ENCODE results near the gene TMSB15B.
"Not testable (repeated sequence)": the region's sequence is repeated elsewhere in the genome, so short reads cannot be mapped to it uniquely, and the experiment has no call there.

Gene TMSB15B

DNA sequence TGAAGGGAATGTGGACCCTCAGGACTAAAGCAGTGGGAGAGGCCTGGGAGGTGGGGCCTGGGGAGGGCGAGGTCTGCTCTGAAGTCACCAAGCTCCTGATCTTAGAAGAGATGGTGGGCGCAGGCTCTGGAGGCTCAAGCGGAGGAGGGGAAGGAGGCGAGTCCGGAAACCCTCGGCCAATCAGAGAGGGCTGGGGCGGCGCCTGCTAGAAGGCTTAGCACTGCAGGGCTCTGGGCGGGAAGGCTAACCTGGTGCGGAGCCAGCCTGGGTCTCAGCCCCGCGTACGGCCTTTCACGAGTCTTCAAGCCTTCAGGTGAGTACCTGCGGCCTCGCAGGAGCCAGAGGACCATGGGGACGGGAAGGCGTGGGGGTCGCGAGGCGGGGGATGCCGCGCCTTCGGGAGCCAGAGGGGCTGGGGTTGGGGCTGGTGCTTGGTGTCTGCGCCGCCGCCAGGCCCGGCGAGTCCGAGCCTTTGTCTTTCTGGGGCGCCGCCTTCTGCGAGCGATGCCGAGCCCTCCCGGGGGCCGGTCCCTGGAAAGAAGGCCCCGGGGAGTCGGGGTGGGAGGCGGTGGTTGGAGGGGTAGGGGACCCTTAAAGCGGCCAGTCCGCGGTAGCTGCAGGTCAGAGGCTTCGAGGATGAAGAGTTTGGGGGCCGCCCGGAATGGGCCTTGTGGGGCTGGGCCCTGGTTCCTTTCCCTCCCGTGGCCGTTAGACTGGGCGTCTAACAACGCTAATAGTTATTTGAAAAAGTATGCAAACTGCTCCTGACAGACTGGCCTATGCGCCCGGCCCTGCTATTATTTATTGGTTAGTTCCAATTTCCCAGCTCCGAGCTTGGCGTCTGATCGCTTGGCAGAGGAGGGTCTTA is at the start of gene TMSB15B:
Gene TMSB15B (plus strand): TSS at position 217 of the 868 bp plus-strand sequence.
- not testable (repeated sequence) for DNase-seq

DNA sequence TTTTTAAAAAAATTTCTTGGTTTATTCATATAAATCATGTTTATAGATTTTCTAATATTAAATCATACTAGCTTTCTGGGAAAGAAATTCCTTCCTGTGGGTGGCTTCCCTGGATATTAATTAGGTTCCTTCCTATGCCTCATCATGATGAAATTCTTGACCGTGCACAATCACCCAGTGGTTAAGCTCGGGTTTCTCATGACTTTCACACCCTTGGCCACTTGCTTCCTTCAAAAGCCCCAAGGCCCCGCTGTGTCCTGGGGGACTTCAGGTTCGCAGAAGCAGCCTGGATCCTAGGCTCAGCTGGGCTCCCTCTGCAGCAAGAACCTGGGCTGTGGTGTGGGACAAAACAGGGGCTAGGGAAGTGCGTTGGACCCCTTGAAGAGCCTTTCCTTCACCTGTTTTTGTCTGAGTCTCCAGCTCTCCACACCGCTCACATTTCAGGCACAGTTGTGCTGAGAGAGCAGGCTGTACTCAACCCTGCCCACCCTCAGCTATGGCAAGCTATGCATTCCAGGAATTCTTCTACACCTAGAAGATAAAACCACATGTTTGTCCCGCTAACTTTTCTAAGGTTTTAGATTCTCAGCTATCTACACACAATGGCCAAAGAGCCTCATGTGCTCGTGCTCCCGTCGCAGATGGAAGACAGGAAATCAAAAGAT is 48.9 kb upstream of the TMSB15B start:
- peak; percentile 49 for DNase-seq

DNA sequence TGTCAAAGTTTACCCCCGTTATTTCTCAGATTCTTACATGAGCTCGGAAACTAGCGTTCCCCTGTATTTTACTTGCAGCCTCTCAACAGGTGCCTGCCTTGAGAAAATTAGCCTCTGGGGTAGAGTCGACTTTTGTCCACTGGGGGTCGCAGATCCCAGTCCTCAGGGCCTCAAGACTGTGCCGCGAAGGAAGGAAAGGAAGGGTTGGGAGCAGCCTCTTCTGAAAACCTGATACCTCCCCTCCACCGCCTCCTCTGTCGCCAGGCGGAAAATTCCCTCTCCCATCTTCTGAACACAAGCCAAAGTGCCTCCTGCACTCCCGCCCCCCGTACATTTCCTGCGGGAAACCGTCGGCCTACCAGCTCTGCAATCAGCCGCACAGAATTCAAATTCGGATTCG is 44.4 kb upstream of the TMSB15B start:
- peak; percentile 73 for DNase-seq

DNA sequence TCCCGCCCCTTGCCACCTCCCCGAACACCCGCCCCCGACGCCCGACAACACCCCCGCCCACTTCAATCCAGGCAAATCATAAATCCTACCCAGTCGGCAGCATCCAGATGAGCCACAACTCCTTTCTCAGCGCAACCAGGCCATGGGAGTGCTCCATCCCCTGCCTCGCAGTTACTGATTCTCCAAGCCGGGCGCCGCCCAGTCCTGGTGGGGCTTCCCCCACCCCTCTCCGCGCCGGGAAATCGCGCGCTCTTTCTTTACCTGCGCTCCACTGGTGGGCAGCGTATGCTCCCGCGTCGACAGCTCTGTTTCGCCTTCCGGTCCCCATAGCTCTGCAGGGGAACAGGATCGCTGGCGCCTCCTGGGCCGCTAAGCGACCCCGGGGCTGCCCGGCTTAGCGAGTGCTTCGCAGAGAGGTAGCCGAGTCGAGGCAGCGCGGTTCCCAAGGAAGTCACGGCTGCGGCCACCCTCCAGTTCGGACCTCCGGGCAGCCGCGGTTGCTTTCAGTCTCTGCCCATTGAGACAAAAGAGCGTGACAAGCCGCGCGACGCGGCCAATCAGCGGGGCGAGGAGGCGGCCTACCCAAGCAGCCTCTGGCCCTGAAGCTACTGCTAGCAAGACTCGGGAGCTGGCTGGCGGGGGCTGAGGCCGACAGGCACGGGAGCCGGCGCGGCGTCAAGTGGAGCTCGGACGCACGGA is 43.7 kb upstream of the TMSB15B start:
- peak; percentile 46 for DNase-seq

DNA sequence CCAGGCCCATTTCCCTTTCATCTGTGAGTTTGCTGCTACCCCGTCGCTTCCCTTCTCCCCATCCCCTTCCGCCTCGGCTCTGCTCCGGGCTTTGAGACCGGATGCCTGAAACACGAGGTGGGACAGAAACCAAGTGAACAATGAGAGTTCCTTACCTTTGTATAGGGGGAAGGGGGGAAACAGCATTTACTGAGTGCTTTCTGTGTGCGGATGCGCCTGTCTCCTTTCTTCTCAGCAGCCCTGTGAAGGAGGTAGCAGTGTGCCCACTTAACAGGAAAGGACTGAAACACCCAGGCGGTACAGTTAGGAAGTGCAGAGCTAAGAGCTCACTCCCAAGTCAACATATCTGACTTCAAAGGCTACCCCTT is 43.2 kb upstream of the TMSB15B start:
- peak; percentile 32 for DNase-seq

DNA sequence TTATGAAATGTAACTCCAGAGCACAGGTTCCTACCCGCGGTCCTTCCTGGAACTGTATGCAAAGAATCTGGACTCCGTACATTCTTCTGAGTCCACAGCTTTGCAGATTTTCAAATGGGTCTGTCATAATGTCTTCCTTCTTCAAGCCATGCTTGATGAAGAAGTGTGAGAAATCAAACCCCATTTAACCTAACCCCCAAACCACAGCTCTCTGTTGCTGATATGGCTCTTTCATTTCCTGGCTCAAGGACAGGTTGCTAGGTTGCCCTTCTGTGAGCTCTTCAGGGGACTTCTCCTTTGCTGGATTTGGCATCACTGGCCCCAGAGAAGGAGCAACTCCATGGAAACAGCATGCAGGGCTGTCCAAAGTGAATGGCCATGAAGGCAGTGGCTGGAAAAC is 41.9 kb upstream of the TMSB15B start:
- DNase-seq = not testable (repeated sequence)

DNA sequence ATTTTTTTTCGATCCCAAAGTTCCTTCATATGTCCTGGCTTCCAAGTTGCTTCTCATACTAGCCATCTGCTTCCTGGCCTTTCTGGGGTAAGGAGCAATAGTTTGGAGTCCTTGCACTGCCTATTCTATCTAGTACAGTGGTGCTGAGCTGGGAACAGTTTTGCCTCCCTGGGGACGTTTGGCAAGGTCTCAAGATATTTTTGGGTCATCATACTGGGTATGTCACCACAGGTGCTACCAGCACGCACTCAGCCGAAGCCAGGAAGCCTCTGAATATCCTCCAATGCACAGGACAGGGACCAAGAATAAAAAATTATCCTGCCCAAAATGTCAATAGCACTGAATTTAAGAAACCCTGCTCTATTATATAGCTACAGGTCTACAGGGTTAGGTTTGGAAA is 35.4 kb upstream of the TMSB15B start:
- DNase-seq = no peak

DNA sequence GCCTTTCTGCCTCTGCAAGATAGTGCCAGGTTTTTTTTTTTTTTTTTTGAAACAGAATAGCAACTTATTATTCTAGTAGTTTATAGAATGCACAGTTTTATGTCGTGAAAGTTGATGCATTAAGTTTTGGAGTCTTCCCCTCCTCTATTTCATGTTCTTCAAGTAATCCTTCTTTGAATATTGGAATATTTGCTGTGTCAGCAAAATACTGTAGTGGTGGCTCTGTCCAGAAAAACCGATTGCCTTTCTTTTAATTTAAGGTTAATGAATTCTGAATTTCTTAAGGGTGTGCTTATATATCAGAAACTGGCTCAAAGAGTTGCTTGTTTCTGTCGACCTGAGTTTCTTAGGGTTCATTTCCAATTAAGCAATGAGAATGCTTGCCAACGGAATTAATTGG is 34.8 kb upstream of the TMSB15B start:
- no peak for DNase-seq

DNA sequence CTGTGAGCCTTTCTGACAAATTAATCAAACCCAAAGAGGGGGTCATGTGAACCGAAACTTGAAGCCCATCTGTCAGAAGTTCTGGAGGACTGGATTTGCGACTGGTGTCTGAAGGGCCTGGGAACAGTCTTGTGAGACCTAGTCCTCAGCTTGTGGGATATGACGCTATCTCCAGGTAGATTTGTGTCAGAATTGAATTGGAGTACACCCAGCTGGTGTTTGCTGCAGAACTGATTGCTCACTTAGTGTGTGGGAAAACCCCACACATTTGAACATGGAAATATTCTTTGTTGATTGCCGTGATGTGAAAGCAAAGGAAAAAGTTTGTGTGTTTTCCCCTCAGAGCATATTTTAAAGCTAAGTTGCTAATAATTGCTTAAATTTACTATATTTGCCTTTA is 30.3 kb upstream of the TMSB15B start:
- DNase-seq = no peak

DNA sequence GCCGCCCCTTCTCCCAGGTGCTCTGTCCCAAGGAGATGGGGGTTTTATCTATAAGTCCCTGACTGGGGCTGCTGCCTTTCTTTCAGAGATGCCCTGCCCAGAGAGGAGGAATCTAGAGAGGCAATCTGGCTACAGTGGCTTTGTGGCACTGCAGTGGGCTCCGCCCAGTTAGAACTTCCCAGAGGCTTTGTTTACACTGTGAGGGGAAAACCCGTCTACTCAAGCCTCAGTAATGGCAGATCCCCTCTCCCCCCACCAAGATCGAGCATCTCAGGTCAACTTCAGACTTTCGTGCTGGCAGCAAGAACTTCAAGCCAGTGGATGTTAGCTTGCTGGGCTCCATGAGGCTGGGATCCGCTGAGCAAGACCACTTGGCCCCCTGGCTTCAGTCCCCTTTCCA is 22.2 kb upstream of the TMSB15B start:
- not testable (repeated sequence) for DNase-seq

DNA sequence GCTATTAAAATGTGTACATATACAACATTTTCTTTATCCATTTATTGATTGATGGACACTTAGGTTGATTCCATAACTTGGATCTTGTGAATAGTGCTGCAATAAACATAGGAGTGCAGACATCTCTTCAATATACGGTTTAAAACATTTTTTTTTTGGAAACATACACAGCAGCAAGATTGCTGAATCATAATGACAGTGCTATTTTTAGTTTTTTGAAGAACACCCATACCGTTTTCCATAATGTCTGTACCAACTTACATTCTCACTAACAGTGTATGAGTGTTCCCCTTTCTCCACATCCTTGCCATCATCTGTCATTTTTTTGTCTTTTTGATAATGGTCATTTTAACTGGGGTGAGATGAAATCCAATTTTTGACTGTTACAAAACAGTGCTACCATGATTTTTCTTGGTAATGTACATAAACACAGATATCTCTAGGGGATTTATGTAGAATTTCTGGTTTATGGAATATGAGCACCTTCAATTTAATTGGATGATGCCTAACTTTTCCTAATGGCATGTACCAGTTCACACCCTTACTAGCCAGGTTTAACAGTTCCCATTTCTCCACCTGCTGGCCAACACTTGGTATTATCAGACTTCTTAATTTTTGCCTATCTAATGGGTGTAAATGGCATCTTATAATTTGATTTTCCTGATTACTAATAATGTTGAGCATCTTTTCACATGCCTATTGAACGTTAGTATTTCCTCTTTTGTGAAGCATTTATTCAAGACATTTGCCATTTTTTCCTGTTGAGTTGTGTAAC is 21.0 kb upstream of the TMSB15B start:
- peak; percentile 41 for DNase-seq

DNA sequence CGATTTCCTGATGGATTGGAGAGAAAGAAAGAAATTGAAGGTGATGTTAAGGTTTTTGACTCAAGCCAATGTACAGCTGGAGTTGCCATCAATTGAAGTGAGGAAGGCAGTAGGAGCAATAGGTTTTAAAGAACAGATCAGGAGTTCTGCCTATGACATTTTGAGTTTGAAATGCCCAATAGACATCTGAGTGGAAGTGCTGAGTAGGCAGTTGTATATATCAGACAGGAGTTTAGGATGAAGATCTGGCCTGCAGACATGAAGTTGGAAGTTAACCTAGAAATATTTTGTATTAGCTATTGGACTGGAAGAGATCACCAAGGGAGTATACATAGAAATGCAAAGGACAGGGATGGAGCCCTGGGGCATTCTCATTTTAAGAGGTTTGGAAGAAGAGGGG is 12.9 kb upstream of the TMSB15B start:
- no peak for DNase-seq

DNA sequence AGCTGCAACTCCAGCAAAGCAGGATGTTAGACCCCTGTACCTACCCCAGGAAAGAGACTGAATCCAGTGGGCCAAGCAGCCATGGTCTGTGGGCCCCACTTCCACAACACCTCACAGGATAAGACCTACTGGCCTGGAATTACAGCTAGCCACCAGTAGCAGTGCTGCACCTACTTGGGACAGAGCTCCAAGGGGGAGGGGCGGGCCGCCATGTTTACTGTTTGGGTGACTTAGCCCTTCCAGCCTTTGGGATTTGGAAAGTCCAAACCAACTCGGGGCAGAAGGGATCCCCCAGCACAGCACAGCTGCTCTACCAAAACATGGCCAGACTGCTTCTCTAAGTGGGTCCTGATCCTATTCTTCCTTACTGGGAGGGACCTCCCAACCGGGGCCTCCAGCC is 9.1 kb upstream of the TMSB15B start:
- no peak for DNase-seq

DNA sequence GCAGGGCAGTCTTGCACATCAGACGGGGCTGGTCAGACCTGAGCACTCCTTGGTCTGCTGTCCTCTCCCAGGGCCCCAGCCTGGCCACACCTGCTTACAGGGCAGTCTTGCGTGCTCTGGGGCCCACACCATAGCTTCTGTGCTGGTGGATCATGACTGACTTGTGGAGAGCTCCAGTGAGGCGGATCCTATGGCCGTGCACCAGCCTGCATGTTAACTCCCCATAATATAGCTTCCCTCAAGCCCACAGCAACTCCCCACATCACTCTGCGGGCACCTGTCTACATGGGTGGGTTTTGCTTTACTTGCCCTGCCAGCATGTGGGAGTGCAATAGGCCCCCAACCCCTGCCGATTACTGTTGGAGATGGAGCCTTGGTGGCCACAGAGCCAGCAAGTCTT is 8.2 kb upstream of the TMSB15B start:
- no peak for DNase-seq

DNA sequence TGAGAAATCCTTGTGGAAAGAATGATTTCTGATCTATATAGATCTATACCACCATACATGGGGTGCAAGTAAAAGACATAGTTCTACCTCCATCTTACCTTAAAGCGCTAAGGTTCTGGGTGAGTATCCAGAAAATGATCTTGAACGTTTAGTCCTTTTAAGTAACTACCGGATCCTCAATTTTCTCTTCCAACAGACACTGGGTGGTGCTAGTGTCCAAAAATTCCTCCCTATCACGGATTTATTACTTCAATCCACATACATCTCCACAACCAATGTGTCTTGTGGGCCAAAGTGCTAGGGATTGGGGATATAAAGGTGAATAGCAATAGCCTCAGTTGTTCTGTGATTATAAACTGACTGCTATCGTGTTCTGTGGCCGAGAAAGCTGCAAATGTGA is 1.8 kb upstream of the TMSB15B start:
- not testable (repeated sequence) for DNase-seq

DNA sequence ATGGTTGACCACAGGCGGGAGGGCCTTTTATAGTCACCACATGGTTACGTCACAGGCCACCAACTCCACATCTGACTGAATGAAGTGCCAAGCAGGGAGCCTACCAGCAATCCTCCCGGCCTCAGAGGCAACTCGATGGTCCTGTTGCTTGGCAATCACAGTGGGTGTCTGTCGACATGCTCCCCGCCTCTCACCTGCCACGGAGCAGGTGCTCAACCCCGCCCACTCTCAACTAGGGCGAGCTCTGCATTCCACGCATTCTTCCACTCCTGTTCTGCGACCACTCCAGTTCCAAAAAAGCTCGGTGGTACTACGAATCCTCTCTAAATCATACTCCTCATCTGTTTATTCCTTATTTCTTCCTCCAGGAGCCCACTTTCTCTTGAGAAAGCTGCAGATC is 21.1 kb downstream of the TMSB15B start:
- DNase-seq = not testable (repeated sequence)

DNA sequence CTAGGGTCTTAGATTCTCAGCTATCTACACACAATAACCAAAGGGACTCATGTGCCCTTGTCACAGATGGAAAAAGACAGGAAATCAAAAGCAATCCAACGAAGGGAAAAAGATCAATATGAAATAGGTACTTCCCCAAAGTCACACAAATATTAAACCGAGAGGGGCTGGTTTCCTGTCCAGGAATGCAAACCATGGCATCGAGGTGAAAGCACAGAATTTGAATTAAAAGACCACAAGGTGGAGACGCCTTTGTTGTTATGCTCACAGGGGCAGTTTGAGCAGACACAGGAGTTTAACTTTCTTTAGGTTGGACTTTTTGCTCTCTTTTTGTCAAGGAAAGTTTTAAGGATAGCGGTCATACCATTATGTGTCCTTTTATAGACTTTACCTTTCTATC is 36.8 kb downstream of the TMSB15B start:
- no peak for DNase-seq

DNA sequence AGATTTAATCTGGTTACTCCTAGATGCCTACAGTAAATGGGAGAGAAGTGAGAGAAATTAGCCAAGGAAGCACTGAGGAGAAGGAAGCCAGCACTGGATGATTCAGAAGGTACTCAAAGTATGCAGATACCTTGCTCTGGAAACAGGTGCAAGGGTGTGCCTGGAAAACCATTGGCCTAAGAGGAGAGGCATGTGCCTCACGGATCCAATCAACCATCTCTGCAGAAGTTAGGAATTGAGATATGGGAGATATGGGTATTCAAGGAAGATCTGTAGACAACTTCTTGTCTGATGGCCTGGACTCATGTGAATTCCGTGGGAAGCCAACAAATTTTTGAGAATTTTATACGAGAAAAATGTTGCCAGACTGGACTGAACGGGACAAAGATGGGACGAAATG is 46.4 kb downstream of the TMSB15B start:
- DNase-seq = no peak

DNA sequence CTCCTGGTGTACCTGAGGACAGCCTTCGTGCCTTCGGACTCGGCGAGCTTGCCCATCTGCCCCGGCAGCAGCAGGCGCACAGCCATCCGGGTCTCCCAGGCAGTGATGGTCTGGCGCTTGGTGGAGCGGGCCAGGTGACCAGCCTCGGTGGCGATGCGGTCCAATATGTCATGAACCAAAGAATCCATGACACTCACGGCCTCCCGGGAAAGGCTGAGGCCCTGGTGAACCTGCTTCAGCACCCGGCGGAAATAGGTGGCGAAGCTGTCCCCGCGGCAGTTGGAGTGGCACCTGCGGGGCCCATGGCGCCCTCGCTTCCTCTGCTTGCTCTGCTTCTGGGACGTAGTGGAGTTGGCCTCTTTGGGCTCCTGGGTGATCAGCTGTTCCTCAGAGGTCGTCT is 50.7 kb downstream of the TMSB15B start:
- DNase-seq = no peak

DNA sequence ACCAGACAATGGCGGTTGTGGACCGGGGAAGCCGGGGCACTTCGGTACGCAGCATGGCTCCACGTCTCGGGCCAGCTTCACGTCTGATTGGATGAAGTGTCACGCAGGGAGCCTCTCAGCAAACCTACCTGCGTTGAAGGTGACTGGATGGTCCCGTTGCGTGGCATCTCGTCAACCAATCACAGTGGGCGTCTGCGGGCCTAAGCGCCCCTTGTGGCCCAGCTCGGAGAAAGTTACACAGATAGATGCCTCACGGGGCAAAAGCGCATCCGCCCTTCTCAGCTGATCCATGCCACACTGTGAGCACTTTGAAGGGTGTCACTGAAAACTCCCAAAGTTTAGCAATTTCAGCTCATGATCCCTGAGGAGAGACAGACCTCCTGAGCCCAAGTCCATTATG is 51.2 kb downstream of the TMSB15B start, which contains the start of gene H2BW1:
Gene H2BW1 (minus strand): TSS at position 103 of the 400 bp plus-strand sequence. CDS start 132 bp downstream, outside the sequence.
- DNase-seq = no peak

DNA sequence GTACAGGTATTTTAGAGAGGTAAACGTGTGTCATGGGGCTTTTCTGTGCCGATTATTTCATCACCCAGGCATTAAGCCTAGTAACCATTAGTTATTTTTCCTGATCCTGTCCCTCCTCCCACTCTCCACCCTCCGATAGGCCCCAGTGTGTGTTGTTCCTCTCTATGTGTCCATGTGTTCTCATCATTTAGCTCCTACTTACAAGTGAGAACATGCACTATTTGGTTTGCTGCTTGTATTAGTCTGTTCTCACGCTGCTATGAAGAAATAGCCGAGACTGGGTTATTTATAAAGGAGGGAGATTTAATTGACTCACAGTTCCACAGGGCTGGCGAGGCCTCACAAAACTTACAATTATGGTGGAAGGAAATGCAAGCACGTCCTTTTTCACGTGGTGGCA is 53.1 kb downstream of the TMSB15B start:
- not testable (repeated sequence) for DNase-seq
